B cell (primary cell): ENCODE results near the gene TCF7L1. TPM values are rescaled to one million over a fixed set of nuclear protein-coding genes. Genes with fewer than 3 reads are reported as not detected.

ENCODE experiments used
- ATAC-seq: fragments of 200-7000 bp; cut with Tn5 transposase; one replicate; pipeline ENCODE4 v1.10.0; 2021; ENCODE audit warnings: low read depth, mild to moderate bottlenecking, moderate number of reproducible peaks, moderate library complexity
- CTCF ChIA-PET: fragments of 350-600 bp; sonication (Branson Sonifier 250); formaldehyde crosslinking; loops from one replicate; lab custom pipeline; 2021; ENCODE audit warnings: antibody characterized with exemption, inconsistent platforms; lab: Charles Lee
- POLR2A ChIA-PET: fragments of 350-600 bp; sonication (Branson Sonifier 250); formaldehyde crosslinking; loops from one replicate; lab custom pipeline; 2021; ENCODE audit warnings: antibody characterized with exemption; lab: Charles Lee
- DNase-seq: peaks from one replicate; pipeline ENCODE4 v3.0.0; 2013
- H2AFZ ChIP-seq: 2 replicates; pipeline ENCODE4 v1.6.1; 2012; ENCODE audit warnings: mild to moderate bottlenecking, low read depth, low read length; ENCODE audit not compliant: insufficient read depth, poor library complexity, severe bottlenecking
- H3K27ac ChIP-seq, 2 donors: 1 replicate in 1 of 2; 2 replicates in 1 of 2; pipeline ENCODE4 v1.5.1; 2012 to 2013; ENCODE audit warnings: low read length in 2 of 2, mild to moderate bottlenecking in 2 of 2, moderate library complexity in 1 of 2
- H3K27me3 ChIP-seq, 4 experiments: fragments of 200-600 bp in 1 of 4; sonication (generic) in 1 of 4; replicated peaks in 1 of 4; 1 replicate in 2 of 4; 2 replicates in 2 of 4; pipeline versions ENCODE4 v1.6.1 to v1.7.0; 2013 to 2016; ENCODE audit warnings: low read length in 3 of 4, mild to moderate bottlenecking in 2 of 4, mixed read lengths in 1 of 4, moderate library complexity in 1 of 4; ENCODE audit not compliant: insufficient read depth in 4 of 4, control insufficient read depth in 3 of 4; ENCODE audit errors: control extremely low read depth in 1 of 4
- H3K36me3 ChIP-seq, 2 experiments: replicated peaks in 1 of 2; 1 replicate in 1 of 2; 2 replicates in 1 of 2; pipeline versions ENCODE4 v1.6.1 to v1.7.1; 2013; ENCODE audit warnings: low read length in 1 of 2; ENCODE audit not compliant: insufficient read depth in 2 of 2, control insufficient read depth in 1 of 2; ENCODE audit errors: control extremely low read depth in 1 of 2, extremely low read depth in 1 of 2
- H3K4me1 ChIP-seq, 2 donors: fragments of 200-600 bp in 1 of 2; sonication (generic) in 1 of 2; 1 replicate in 1 of 2; 2 replicates in 1 of 2; pipeline versions ENCODE4 v1.5.1 to v1.6.1; 2013 to 2017; ENCODE audit warnings: low read length in 2 of 2; ENCODE audit not compliant: control insufficient read depth in 2 of 2, insufficient read depth in 2 of 2
- H3K4me2 ChIP-seq: replicated peaks from 2 replicates; pipeline ENCODE3; 2012; ENCODE audit warnings: mild to moderate bottlenecking, low read depth, low read length; ENCODE audit not compliant: poor library complexity, severe bottlenecking
- H3K4me3 ChIP-seq, 5 experiments: fragments of 200-600 bp in 1 of 5; sonication (generic) in 1 of 5; 1 replicate in 3 of 5; 2 replicates in 2 of 5; pipeline versions ENCODE4 v1.5.1 to v1.7.0; 2011 to 2016; ENCODE audit warnings: low read length in 4 of 5, mild to moderate bottlenecking in 4 of 5, low read depth in 2 of 5, control low read depth in 1 of 5, moderate library complexity in 1 of 5; ENCODE audit not compliant: insufficient read depth in 1 of 5; ENCODE audit errors: control extremely low read depth in 1 of 5, extremely low read depth in 1 of 5
- H3K79me2 ChIP-seq: fragments of 200-600 bp; sonication (generic); one replicate; pipeline ENCODE4 v1.6.0; 2016; ENCODE audit warnings: low read length; ENCODE audit not compliant: control insufficient read depth, insufficient read depth
- H3K9ac ChIP-seq: fragments of 200-600 bp; sonication (generic); 2 replicates; pipeline ENCODE4 v1.6.1; 2017; ENCODE audit warnings: mild to moderate bottlenecking, low read length, moderate library complexity
- H3K9me3 ChIP-seq, 3 donors: one replicate each; pipeline versions ENCODE4 v1.6.1 to v1.7.1; 2013; ENCODE audit warnings: low read length in 2 of 3; ENCODE audit not compliant: control insufficient read depth in 2 of 3, insufficient read depth in 1 of 3; ENCODE audit errors: control extremely low read depth in 1 of 3
- H4K20me1 ChIP-seq: 2 replicates; pipeline ENCODE4 v1.6.0; 2012; ENCODE audit warnings: mild to moderate bottlenecking, low read length; ENCODE audit not compliant: insufficient read depth, control insufficient read depth, poor library complexity, severe bottlenecking
- H3K27ac Mint-ChIP-seq: one replicate; pipeline ENCODE4 v1.8.0; 2021; ENCODE audit warnings: mixed read lengths
- H3K27me3 Mint-ChIP-seq: one replicate; pipeline ENCODE4 v1.8.0; 2021; ENCODE audit warnings: mixed read lengths
- H3K4me1 Mint-ChIP-seq: one replicate; pipeline ENCODE4 v1.8.0; 2021; ENCODE audit warnings: mixed read lengths
- H3K4me3 Mint-ChIP-seq: one replicate; pipeline ENCODE4 v1.8.0; 2021; ENCODE audit warnings: mixed read lengths
- H3K9me3 Mint-ChIP-seq: one replicate; pipeline ENCODE4 v1.8.0; 2022; ENCODE audit warnings: mixed read lengths; ENCODE audit not compliant: insufficient read depth
- EZH2 ChIP-seq: IDR thresholded peaks from 2 replicates; pipeline ENCODE4 v1.6.1; 2012; ENCODE audit warnings: borderline replicate concordance, low read depth, mild to moderate bottlenecking, moderate library complexity, low read length; ENCODE audit not compliant: insufficient read depth, poor library complexity, severe bottlenecking
- WGBS: methylation state at CpG from one replicate; pipeline ENCODE4 v1.1.5; 2013; ENCODE audit warnings: missing lambda C conversion rate; ENCODE audit not compliant: insufficient coverage; 5-methylcytosine and 5-hydroxymethylcytosine counted together
- intact Hi-C: fragments of 100-400 bp; cut with micrococcal nuclease; formaldehyde crosslinking; loops from one replicate; pipeline ENCODE4 v1.10.0; 2022
- polyA plus RNA-seq: library from polyadenylated mRNA; depleted of rRNA; stranded (reverse); fragments of >200 nt; gene quantifications from 2 replicates; pipeline ENCODE4 v1.2.3, GENCODE V29; 2012
- total RNA-seq, 2 donors: library from RNA; stranded (reverse); fragments of 120-200 nt in 1 of 2; gene quantifications; 1 replicate in 1 of 2; 2 replicates in 1 of 2; pipeline versions ENCODE4 v1.2.3 to v1.2.4, GENCODE V29; 2013 to 2022
- TF ChIP-seq, protein P1 (sequence below): fragments of 200-600 bp; IDR thresholded peaks from one replicate; pipeline ENCODE4 v1.8.0; 2022; ENCODE audit warnings: antibody characterized with exemption, mild to moderate bottlenecking

The TCF7L1 gene
- total and polyA plus RNA-seq, 2 donors (not counting 1 experiment from before 2014, with no cell fraction given): 0.67 to 0.81 TPM

DNA sequence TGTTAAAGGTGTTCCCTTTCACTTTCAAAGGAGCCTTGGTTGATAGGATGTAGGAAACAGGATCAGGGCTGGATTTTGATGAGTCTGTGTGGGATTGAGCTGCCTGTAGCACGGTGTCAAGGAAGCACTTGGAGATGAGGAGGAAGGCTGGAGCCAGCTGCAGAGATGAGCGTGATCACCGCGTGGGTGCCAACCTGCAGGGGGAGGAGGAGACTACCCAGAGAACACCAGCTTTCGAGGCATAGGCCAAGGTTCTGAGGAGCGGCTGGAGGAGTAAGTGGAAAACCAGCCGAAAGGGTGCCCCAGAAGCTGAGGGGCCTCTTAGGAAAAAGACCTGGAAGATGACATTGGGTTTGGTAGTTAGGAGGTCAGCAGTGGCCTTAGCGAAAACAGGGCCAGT, 130.4 kb downstream of the TCF7L1 start:
- Histone ChIP-seq H3K4me2 (no peak overlapping the region), H3K9ac (no peak overlapping the region), H3K9me3 (no peaks in the 10 kb centered on the region), H3K4me1 (no peaks in the 10 kb centered on the region), H4K20me1 (no peaks in the 10 kb centered on the region), H2AFZ (no peak overlapping the region), H3K79me2 (no peaks in the 10 kb centered on the region), H3K36me3 (no peaks in the 10 kb centered on the region), H3K27me3 (peaks cover 0 to 6% (median 1%) of the 10 kb centered on the region in 4 experiments), H3K27ac (no peak overlapping the region), H3K4me3 (no peak overlapping the region)
- TF ChIP-seq, protein P1, sequence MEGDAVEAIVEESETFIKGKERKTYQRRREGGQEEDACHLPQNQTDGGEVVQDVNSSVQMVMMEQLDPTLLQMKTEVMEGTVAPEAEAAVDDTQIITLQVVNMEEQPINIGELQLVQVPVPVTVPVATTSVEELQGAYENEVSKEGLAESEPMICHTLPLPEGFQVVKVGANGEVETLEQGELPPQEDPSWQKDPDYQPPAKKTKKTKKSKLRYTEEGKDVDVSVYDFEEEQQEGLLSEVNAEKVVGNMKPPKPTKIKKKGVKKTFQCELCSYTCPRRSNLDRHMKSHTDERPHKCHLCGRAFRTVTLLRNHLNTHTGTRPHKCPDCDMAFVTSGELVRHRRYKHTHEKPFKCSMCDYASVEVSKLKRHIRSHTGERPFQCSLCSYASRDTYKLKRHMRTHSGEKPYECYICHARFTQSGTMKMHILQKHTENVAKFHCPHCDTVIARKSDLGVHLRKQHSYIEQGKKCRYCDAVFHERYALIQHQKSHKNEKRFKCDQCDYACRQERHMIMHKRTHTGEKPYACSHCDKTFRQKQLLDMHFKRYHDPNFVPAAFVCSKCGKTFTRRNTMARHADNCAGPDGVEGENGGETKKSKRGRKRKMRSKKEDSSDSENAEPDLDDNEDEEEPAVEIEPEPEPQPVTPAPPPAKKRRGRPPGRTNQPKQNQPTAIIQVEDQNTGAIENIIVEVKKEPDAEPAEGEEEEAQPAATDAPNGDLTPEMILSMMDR: no peak
- no peak for TF ChIP-seq EZH2
- 90% methylated on average over 8 of the region's 8 CpGs for WGBS
- ATAC-seq: no peak
- ChIA-PET POLR2A (no interaction called here), CTCF (interaction anchor here (0.8 kb wide), 1 partner anchor 37 kb away, joined by 4 read pairs; no protein-coding TSS in a partner anchor)
- intact Hi-C loops: no loop called here
- DNase-seq: no peak
- Mint-ChIP-seq H3K27me3 (peaks cover 30% of the 10 kb centered on the region), H3K4me3 (no peak overlapping the region), H3K4me1 (no peaks in the 10 kb centered on the region), H3K9me3 (no peaks in the 10 kb centered on the region), H3K27ac (no peak overlapping the region)

DNA sequence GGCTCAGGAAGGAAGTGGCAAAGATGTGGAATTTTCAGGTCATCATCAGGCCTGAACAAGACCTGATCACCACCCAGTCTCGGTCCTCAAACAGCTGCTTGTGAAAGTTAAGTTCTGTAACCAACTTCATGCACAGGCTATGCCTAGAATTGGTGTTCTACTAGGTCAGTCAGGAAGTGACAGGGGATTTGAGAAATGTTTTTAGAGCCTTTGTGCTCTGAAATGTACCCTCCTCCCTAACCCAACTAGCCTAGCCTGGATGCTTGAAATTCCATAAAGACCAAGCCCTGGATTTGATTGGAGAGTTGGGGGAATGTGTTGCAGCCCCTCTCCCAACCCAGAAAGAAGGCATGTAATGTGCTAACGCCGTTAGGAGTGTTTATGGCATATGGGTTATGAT, 131.3 kb downstream of the TCF7L1 start:
- CTCF ChIA-PET: interaction anchor here (9.3 kb wide), 1 partner anchor 34 kb away, joined by 91 read pairs; no protein-coding TSS in a partner anchor
- no peak overlapping the region for H2AFZ ChIP-seq
- no peak overlapping the region for H3K4me3 Mint-ChIP-seq

More for the DNA sequence above, 131.3 kb downstream of the TCF7L1 start:
- ATAC-seq (no peak), DNase-seq (no peak)
- H3K79me2 ChIP-seq: no peaks in the 10 kb centered on the region
- H3K27me3 ChIP-seq: peaks cover 0 to 6% (median 1%) of the 10 kb centered on the region in 4 experiments
- Mint-ChIP-seq H3K27ac (no peak overlapping the region), H3K27me3 (peaks cover 28% of the 10 kb centered on the region), H3K9me3 (no peaks in the 10 kb centered on the region), H3K4me1 (no peaks in the 10 kb centered on the region)
- no peaks in the 10 kb centered on the region for H3K9me3 ChIP-seq
- H4K20me1 ChIP-seq: no peaks in the 10 kb centered on the region
- intact Hi-C loops: no loop called here
- TF ChIP-seq, protein P1: no peak
- no peak for TF ChIP-seq EZH2
- H3K9ac ChIP-seq: no peak overlapping the region
- H3K4me3 ChIP-seq: no peak overlapping the region
- WGBS: no CpG with 5 or more reads among the region's 3 CpGs
- H3K4me1 ChIP-seq: no peaks in the 10 kb centered on the region
- POLR2A ChIA-PET: interaction anchor here (0.6 kb wide), 1 partner anchor 24 kb away, joined by 3 read pairs; no protein-coding TSS in a partner anchor
- no peak overlapping the region for H3K27ac ChIP-seq
- no peaks in the 10 kb centered on the region for H3K36me3 ChIP-seq
- no peak overlapping the region for H3K4me2 ChIP-seq
